GM12878 (cell line): ENCODE measurements around the gene PRLH. TPM values are rescaled to one million over a fixed set of nuclear protein-coding genes. Genes with fewer than 3 reads are reported as not detected.

Source experiments
- ATAC-seq: fragments of 200-7000 bp; cut with Tn5 transposase; 3 replicates; pipeline ENCODE4 v1.9.1; 2020; ENCODE audit warnings: mild to moderate bottlenecking, moderate library complexity
- BruUV-seq: library from RNA; stranded (reverse); fragments of 400-500 nt; replicated peaks from 2 replicates; lab custom pipeline; 2021; lab: Mats Ljungman, UMichigan
- CTCF ChIA-PET: fragments of 300-600 bp; sonication (Branson Sonifier 250); formaldehyde crosslinking; extraction: SDS; loops from one replicate; lab custom pipeline; 2021; ENCODE audit warnings: inconsistent platforms; lab: Yijun Ruan, JAX
- POLR2A ChIA-PET: fragments of 350-600 bp; formaldehyde crosslinking; extraction: SDS; loops from one replicate; lab custom pipeline; 2021; ENCODE audit warnings: inconsistent platforms; lab: Charles Lee
- RAD21 ChIA-PET: fragments of 300-600 bp; sonication (Branson Sonifier 250); formaldehyde crosslinking; loops from one replicate; lab custom pipeline; 2023; ENCODE audit warnings: antibody characterized with exemption; ENCODE audit not compliant: unreplicated experiment; lab: Charles Lee
- SMC1A ChIA-PET: fragments of 300-600 bp; sonication (Branson Sonifier 250); formaldehyde crosslinking; loops from one replicate; lab custom pipeline; 2023; ENCODE audit not compliant: unreplicated experiment, uncharacterized antibody; lab: Charles Lee
- DNase-seq: peaks from one replicate; pipeline ENCODE4 v3.0.0-alpha.2; 2011; ENCODE audit warnings: low read depth, low spot score
- FAIRE-seq: peaks from 3 replicates; lab custom pipeline; 2011; peaks lifted over from hg19 to GRCh38; lab: Jason Lieb, UNC
- H2AFZ ChIP-seq: 2 replicates; pipeline ENCODE4 v1.6.0; 2011; ENCODE audit warnings: low read depth, low read length, control low read depth; ENCODE audit not compliant: control insufficient read depth
- H3K27ac ChIP-seq: 2 replicates; pipeline ENCODE4 v1.5.1; 2011; ENCODE audit warnings: control low read depth; ENCODE audit not compliant: control insufficient read depth, insufficient read depth
- H3K27me3 ChIP-seq, 2 experiments: replicated peaks in 1 of 2; 2 replicates each; pipeline versions ENCODE4 v1.6.0 to v1.6.1; 2011; ENCODE audit warnings: low read length in 1 of 2; ENCODE audit not compliant: control insufficient read depth in 2 of 2, insufficient read depth in 2 of 2
- H3K36me3 ChIP-seq, 2 experiments: 2 replicates each; pipeline ENCODE4 v1.5.1; 2011; ENCODE audit warnings: low read length in 1 of 2; ENCODE audit not compliant: control insufficient read depth in 2 of 2, insufficient read depth in 2 of 2
- H3K4me1 ChIP-seq: 2 replicates; pipeline ENCODE4 v1.6.1; 2011; ENCODE audit warnings: mild to moderate bottlenecking, low read length, moderate library complexity, mixed read lengths; ENCODE audit not compliant: control insufficient read depth, insufficient read depth
- H3K4me2 ChIP-seq: 2 replicates; pipeline ENCODE4 v1.6.0; 2011; ENCODE audit warnings: control low read depth; ENCODE audit not compliant: control insufficient read depth, insufficient read depth
- H3K4me3 ChIP-seq: fragments of 200-600 bp; sonication (generic); 2 replicates; pipeline ENCODE4 v1.5.1; 2016
- H3K79me2 ChIP-seq: 2 replicates; pipeline ENCODE4 v1.6.0; 2011; ENCODE audit warnings: low read length; ENCODE audit not compliant: control insufficient read depth, insufficient read depth
- H3K9ac ChIP-seq: 2 replicates; pipeline ENCODE4 v1.8.0; 2011; ENCODE audit warnings: low read length, control low read depth, mixed read lengths; ENCODE audit not compliant: control insufficient read depth, insufficient read depth
- H3K9me3 ChIP-seq: replicated peaks from 3 replicates; pipeline ENCODE4 v1.5.1; 2011; ENCODE audit warnings: mild to moderate bottlenecking, low read length; ENCODE audit not compliant: control insufficient read depth, insufficient read depth
- H4K20me1 ChIP-seq: 2 replicates; pipeline ENCODE4 v1.6.0; 2011; ENCODE audit not compliant: control insufficient read depth, insufficient read depth
- BHLHE40 ChIP-seq, 2 experiments: fragments of 450-650 bp in 1 of 2; IDR thresholded peaks; 2 replicates each; pipeline ENCODE4 v1.6.1; 2011 to 2017; ENCODE audit warnings: low read depth in 2 of 2, borderline replicate concordance in 1 of 2, improper control_type of control experiment in 1 of 2, low read length in 1 of 2, mild to moderate bottlenecking in 1 of 2
- ESRRA ChIP-seq: IDR thresholded peaks from 2 replicates; pipeline ENCODE4 v1.6.1; 2012; ENCODE audit warnings: mild to moderate bottlenecking, low read length, improper control_type of control experiment
- HCFC1 ChIP-seq: fragments of 150-350 bp; IDR thresholded peaks from 2 replicates; pipeline ENCODE4 v1.6.1; 2014; ENCODE audit warnings: low read length
- MYB ChIP-seq: fragments of 150-350 bp; IDR thresholded peaks from 2 replicates; pipeline ENCODE4 v1.6.1; 2014; ENCODE audit warnings: mild to moderate bottlenecking, low read depth, low read length, borderline replicate concordance
- NFIC ChIP-seq: IDR thresholded peaks from 2 replicates; pipeline ENCODE4 v1.6.1; 2012; ENCODE audit warnings: low read depth, mild to moderate bottlenecking, inconsistent platforms, low read length, moderate library complexity
- NRF1 ChIP-seq: conservative IDR thresholded peaks from 2 replicates; pipeline ENCODE4 v1.6.1; 2011; ENCODE audit warnings: mild to moderate bottlenecking, low read depth, low read length, improper control_type of control experiment
- PAX8 ChIP-seq: fragments of 450-650 bp; IDR thresholded peaks from 2 replicates; pipeline ENCODE4 v1.6.1; 2017; ENCODE audit warnings: mild to moderate bottlenecking, moderate library complexity
- SREBF2 ChIP-seq: IDR thresholded peaks from 2 replicates; pipeline ENCODE4 v1.6.1; 2012; ENCODE audit warnings: mild to moderate bottlenecking, low read length
- SUPT20H ChIP-seq: IDR thresholded peaks from 2 replicates; pipeline ENCODE4 v1.6.1; 2011; ENCODE audit warnings: low read depth, mild to moderate bottlenecking, low read length, moderate library complexity, borderline replicate concordance; ENCODE audit not compliant: control insufficient read depth
- TCF7 ChIP-seq: IDR thresholded peaks from 2 replicates; pipeline ENCODE4 v1.6.1; 2014; ENCODE audit warnings: antibody characterized with exemption, borderline replicate concordance
- USF1 ChIP-seq: IDR thresholded peaks from 2 replicates; pipeline ENCODE4 v1.6.1; 2011; ENCODE audit warnings: borderline replicate concordance, low read depth, mild to moderate bottlenecking, moderate library complexity, mixed read lengths, low read length; ENCODE audit not compliant: insufficient read depth; ENCODE audit errors: extremely low read length
- ZBTB4 ChIP-seq: fragments of 450-650 bp; formaldehyde crosslinking; IDR thresholded peaks from 2 replicates; pipeline ENCODE4 v1.4.0; 2022; ENCODE audit warnings: mild to moderate bottlenecking, moderate library complexity
- ZNF274 ChIP-seq: IDR thresholded peaks from one replicate; pipeline ENCODE4 v1.8.0; 2011; ENCODE audit not compliant: insufficient read length, insufficient read depth
- WGBS: methylation state at CpG from one replicate; pipeline ENCODE4 v1.1.6; 2016; ENCODE audit warnings: low lambda C conversion rate; ENCODE audit not compliant: insufficient replicate concordance, insufficient coverage; ENCODE audit errors: missing lambda C conversion rate; 5-methylcytosine and 5-hydroxymethylcytosine counted together
- in situ Hi-C: fragments of 300-500 bp; cut with MboI; formaldehyde crosslinking; loops from 9 replicates; pipeline ENCODE4 v1.14.3; 2018; ENCODE audit warnings: mixed read lengths
- intact Hi-C: fragments of 100-400 bp; cut with micrococcal nuclease; formaldehyde crosslinking; loops from one replicate; pipeline ENCODE4 v1.14.2; 2022; ENCODE audit not compliant: unreplicated experiment
- polyA plus RNA-seq, 11 experiments: library from polyadenylated mRNA; depleted of rRNA in 4 of 11; unstranded in 6 of 11; stranded (reverse) in 5 of 11; fragments of >200 nt; fragmentation: Nextera tagmentation in 4 of 11; fragmentation: Illumina TruSeq in 1 of 11; extraction: Ambion mirVana in 4 of 11; extraction: Trizol in 1 of 11; gene quantifications; 1 replicate in 1 of 11; 2 replicates in 10 of 11; pipeline versions ENCODE4 v1.2.1 to v1.2.3, GENCODE V29; 2011 to 2016; ENCODE audit warnings: inconsistent platforms in 2 of 11, missing spikeins in 2 of 11, low read depth in 1 of 11
- total RNA-seq, 4 experiments: library from RNA; depleted of rRNA in 3 of 4; stranded (reverse); fragments of >200 nt in 3 of 4; fragmentation: Illumina TruSeq in 1 of 4; extraction: Trizol in 1 of 4; gene quantifications; 2 replicates each; pipeline versions ENCODE4 v1.2.1 to v1.2.3, GENCODE V29; 2013 to 2021

The PRLH gene
- total and polyA plus RNA-seq, 10 of the 15 experiments (the other 5 are each of a cell fraction or from before 2014, with no cell fraction given) = not detected

GRCh38 chr2:237527233-237527632 lies 39.1 kb upstream of the PRLH start (continued):
- TF ChIP-seq SUPT20H (no peak), ESRRA (no peak)

GRCh38 chr2:237527766-237528165 lies 38.6 kb upstream of the PRLH start:
- no peaks in the 10 kb centered on the region for H3K9me3 ChIP-seq
- no peak overlapping the region for H3K27ac ChIP-seq
- ATAC-seq = no peak
- no peak overlapping the region for H3K4me2 ChIP-seq
- in situ Hi-C loops = no loop called here
- ChIA-PET RAD21 (no interaction called here), CTCF (interaction anchor here (2.3 kb wide), 1 partner anchor 166 kb away, joined by 4 read pairs; no protein-coding TSS in a partner anchor), SMC1A (interaction anchor here (1.6 kb wide), 1 partner anchor 44 kb away, joined by 5 read pairs; no protein-coding TSS in a partner anchor), POLR2A (no interaction called here)
- H2AFZ ChIP-seq = no peak overlapping the region
- no peak overlapping the region for H3K9ac ChIP-seq
- intact Hi-C loops = loop anchor here (2.0 kb wide), 1 partner anchor 29 kb away; no protein-coding TSS in a partner anchor
- 96% methylated on average over 5 of the region's 5 CpGs for WGBS
- no peak for TF ChIP-seq BHLHE40 (IDR thresholded peaks at IDR 0.05; ENCODE audit: borderline replicate concordance in 1 of 2, low read depth in 2 of 2, low read length in 1 of 2)
- no peak for TF ChIP-seq SREBF2
- no peak for TF ChIP-seq NFIC
- TF ChIP-seq ZNF274 = no peak
- no peak for TF ChIP-seq PAX8
- no peak for TF ChIP-seq ZBTB4
- TF ChIP-seq HCFC1 = no peak
- no peak for TF ChIP-seq TCF7
- no peak for TF ChIP-seq USF1
- no peak for TF ChIP-seq NRF1
- TF ChIP-seq MYB = no peak
- no peaks in the 10 kb centered on the region for H4K20me1 ChIP-seq
- no peaks in the 10 kb centered on the region for H3K27me3 ChIP-seq
- DNase-seq = no peak
- H3K4me3 ChIP-seq = no peak overlapping the region
- no peak for FAIRE-seq
- no TSS peak for BruUV-seq
- H3K4me1 ChIP-seq = peaks cover 21% of the 10 kb centered on the region
- no peaks in the 10 kb centered on the region for H3K79me2 ChIP-seq
- no peaks in the 10 kb centered on the region for H3K36me3 ChIP-seq
